Activated CD8-positive, alpha-beta memory T cell treated with anti-CD3 and anti-CD28 coated beads for 1 hour (primary cell): ENCODE results near the gene FXYD5.

Source experiments
- DNase-seq, 2 donors: peaks; one replicate each; pipeline ENCODE4 v3.0.0-alpha.2; 2020; ENCODE audit warnings: low read depth in 1 of 2; ENCODE audit errors: extremely low read depth in 1 of 2

The FXYD5 gene

GRCh38 chr19:35154525-35155406 lies at the start of gene FXYD5:
Gene FXYD5, plus strand, starts transcription at chr19:35154735. Its CDS starts 816 bp downstream, at chr19:35155551.
- DNase-seq: peak; percentile 61 to 70

GRCh38 chr19:35105047-35105410 lies 49.5 kb upstream of the FXYD5 start:
- DNase-seq: no peak

- DNase-seq: no peak
Observed at GRCh38 chr19:35105411-35106290, 48.9 kb upstream of the FXYD5 start.

DNA sequence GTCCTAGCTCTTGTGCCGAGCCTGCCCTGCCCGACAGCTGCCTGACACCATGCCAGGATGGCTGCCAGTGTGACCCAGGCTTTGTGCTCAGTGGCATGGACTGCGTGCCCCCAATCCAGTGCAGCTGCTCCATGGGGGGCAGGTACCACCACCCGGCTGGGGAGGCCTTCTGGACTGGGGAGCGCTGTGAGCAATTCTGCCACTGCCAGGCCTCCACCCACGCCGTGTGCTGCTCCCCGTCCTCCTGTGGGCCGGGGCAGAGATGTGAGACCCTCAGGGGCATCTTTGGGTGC lies 48.3 kb upstream of the FXYD5 start:
- DNase-seq: no peak

- DNase-seq: no peak
Observed at GRCh38 chr19:35106898-35107541, 47.5 kb upstream of the FXYD5 start.

GRCh38 chr19:35107545-35107944 lies 47.0 kb upstream of the FXYD5 start:
- no peak for DNase-seq

- no peak for DNase-seq
Observed at GRCh38 chr19:35108730-35109129, 45.8 kb upstream of the FXYD5 start.

GRCh38 chr19:35109395-35110112 lies 45.0 kb upstream of the FXYD5 start:
- DNase-seq: no peak

DNA sequence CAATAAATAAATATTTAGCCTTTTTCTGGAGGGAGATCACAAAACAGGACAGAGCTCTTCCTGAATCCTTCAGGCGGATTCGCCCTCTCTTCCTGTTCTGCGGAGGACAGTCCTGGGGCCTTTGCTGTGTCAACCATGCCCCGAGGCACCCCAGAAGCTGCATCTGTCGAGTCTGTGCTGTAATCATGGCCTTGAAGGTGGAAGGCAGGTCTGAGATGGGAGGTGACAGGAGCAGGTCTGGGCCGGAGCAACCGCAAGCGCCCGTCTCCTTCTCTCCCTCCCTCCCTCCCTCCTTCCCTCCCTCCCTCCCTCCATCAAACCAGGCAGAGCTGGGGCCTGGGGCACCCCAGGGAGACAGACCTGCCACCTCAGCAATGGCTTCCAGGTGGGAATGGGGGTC lies 43.6 kb upstream of the FXYD5 start:
- DNase-seq: no peak

DNA sequence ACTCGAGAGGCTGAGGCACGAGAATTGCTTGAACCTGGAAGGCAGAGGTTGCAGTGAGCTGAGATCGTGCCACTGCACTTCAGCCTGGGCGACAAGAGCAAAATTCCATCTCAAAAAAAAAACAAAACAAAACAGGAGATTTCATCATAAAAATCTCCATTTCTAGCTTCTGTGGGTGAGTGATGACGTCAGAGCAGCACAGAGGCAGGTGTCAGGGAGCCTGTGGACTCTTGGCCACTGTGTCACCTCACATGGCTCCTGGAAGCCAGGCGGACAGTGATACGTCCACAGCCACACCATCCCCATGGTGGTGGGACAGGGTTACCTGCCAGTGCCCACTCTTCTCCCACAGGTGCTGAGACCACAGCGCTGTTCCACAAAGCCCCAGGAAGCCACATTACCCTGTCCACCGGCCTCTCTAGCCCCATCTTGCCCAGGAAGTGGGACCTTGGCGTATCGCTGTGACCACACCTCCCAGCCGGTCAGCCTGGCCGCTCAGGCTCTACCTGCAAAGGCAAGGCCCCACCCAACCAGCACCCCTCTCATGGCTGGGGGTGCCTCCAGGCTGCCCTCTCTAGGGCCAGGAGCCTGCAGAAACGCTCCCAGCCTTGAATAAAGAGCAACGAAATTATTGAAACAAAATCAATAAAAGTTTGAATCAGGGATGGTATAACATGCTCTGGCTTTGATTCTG lies 41.4 kb upstream of the FXYD5 start:
- DNase-seq: no peak

GRCh38 chr19:35114353-35115176 lies 40.0 kb upstream of the FXYD5 start:
- peak; percentile 24 to 50 for DNase-seq

GRCh38 chr19:35115177-35115951 lies 39.2 kb upstream of the FXYD5 start, which contains the start of gene FXYD3:
Gene FXYD3, plus strand, starts transcription at chr19:35115823. Its CDS starts 3,554 bp downstream, at chr19:35119377.
- no peak for DNase-seq

DNA sequence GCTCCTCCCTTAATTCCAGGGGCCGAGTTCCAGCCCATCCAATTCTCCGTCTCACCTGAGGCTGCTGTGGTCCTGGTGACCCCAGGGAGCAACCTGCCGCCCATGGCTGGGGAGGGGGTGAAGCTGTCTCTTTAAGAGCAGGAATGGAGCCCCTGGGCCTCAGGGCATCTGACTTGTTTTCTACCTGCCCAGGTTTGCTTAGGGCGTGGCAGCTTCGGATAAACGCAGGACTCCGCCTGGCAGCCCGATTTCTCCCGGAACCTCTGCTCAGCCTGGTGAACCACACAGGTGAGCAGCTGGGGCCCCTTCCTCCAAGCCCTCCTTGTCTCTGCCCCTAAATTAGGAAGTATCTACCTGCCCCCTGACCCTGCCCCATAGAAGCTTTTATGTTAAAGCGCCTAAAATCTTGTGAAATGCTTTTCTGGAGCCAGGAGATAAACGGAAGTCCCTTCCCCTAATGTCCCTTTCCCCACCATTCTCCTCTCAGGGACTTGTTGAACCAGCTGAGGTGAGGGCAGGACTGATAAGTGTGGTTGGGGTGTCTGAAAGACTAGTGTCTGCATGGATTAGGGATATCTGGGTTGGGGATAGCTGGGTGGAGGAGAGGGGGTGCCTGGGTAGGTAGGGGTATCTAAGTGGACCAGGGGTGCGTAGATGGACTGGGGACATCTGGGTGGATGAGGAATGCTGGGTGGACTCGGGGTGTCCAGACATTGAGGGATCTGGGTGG lies 38.3 kb upstream of the FXYD5 start:
- DNase-seq: no peak

GRCh38 chr19:35117116-35117515 lies 37.4 kb upstream of the FXYD5 start:
- no peak for DNase-seq

- no peak for DNase-seq
Observed at GRCh38 chr19:35117799-35118198, 36.7 kb upstream of the FXYD5 start.

DNA sequence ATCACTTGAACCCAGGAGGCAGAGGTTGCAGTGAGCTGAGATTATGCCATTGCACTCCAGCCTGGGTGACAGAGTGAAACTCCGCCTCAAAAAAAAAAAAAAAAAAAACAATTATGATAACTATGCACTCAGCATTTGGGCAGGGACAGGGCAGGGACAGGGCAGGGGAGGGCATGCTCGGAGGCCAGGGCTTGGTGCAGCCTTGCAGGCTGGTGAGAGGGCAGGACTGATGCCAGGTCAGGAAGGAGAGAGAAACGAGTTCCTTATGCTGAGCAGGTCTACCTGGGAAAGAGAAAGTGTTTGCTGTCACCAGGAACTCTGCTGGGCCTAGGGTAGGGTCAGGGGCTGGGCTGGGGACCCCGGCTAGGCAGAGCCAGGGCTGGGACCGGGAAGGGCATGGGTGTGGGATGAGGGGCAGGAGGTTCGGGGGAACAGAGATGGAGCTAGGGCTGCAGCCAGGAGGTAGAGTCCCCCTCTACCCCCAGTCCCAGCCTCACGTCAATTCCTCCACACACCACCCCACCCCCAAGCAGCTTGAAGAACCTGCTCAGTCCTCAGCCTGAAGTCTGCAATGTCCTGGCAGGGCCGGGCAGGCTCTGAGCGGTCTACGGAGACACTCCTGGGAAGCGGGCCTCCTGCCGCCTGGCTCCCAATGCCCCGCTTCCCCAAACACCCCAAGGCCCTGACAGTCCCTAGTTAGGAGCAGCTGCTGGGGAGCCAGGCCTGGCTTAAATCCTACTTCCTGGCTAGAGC lies 36.1 kb upstream of the FXYD5 start:
- DNase-seq: no peak

DNA sequence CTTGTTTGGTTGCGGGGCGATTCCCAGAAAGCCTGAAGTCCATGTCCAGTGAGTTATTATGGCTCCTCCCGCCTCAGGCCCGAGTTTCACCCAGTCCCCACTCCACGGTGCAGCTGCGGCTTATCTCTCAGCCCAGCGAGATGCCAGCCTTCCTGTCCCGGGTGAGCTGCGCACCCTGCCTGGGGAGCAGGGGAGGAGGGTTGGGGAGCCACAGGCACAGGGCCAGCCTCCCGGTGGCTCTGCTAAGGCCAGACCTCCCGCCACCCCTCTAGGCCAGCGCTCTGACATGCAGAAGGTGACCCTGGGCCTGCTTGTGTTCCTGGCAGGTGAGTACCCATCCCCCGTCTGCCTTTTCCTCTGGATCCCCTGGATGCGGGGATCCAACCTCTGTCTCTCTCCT lies 35.4 kb upstream of the FXYD5 start:
- no peak for DNase-seq
